HL-60 (cell line): ENCODE data around the gene ZAP70.

Experiments
- DNase-seq, 2 experiments: peaks; one replicate each; pipeline ENCODE4 v3.0.0-alpha.2; 2010 to 2020; ENCODE audit warnings: low read depth in 1 of 2, low spot score in 1 of 2
- H3K27ac ChIP-seq: fragments of 250-450 bp; sonication (Bioruptor Pico); replicated peaks from 2 replicates; pipeline ENCODE4 v1.5.1; 2020; ENCODE audit warnings: mild to moderate bottlenecking, moderate library complexity
- H3K27me3 ChIP-seq: fragments of 250-450 bp; sonication (Bioruptor Pico); 2 replicates; pipeline ENCODE4 v1.5.1; 2021; ENCODE audit warnings: mild to moderate bottlenecking, moderate library complexity; ENCODE audit not compliant: insufficient read depth, poor library complexity, severe bottlenecking
- H3K4me3 ChIP-seq: replicated peaks from 2 replicates; pipeline ENCODE4 v1.5.1; 2011; ENCODE audit warnings: mild to moderate bottlenecking, control low read depth, low read length; ENCODE audit not compliant: insufficient read depth
- CTCF ChIP-seq: IDR thresholded peaks from one replicate; pipeline ENCODE4 v1.5.1; 2011; ENCODE audit warnings: low read length, control low read depth, inconsistent platforms; ENCODE audit not compliant: insufficient read depth
- GABPA ChIP-seq: IDR thresholded peaks from 2 replicates; pipeline ENCODE4 v1.6.1; 2012; ENCODE audit warnings: low read depth
- POLR2AphosphoS5 ChIP-seq: IDR thresholded peaks from 2 replicates; pipeline ENCODE4 v1.6.1; 2012; ENCODE audit warnings: low read depth
- REST ChIP-seq: IDR thresholded peaks from 2 replicates; pipeline ENCODE4 v1.6.1; 2012; ENCODE audit warnings: low read depth; ENCODE audit not compliant: insufficient replicate concordance
- SPI1 ChIP-seq: IDR thresholded peaks from 2 replicates; pipeline ENCODE4 v1.6.1; 2012; ENCODE audit warnings: low read depth, mild to moderate bottlenecking, borderline replicate concordance

Gene ZAP70

GRCh38 chr2:97724946-97725688 lies 11.7 kb downstream of the ZAP70 start:
- Histone ChIP-seq H3K27me3 (no peaks in the 10 kb centered on the region), H3K27ac (no peak overlapping the region), H3K4me3 (no peak overlapping the region)
- no peak for DNase-seq
- TF ChIP-seq CTCF (no peak), GABPA (no peak), SPI1 (no peak), POLR2AphosphoS5 (no peak), REST (no peak)

GRCh38 chr2:97726261-97727064 lies 13.1 kb downstream of the ZAP70 start:
- DNase-seq, result no peak
- TF ChIP-seq CTCF (no peak), REST (no peak), SPI1 (no peak), GABPA (no peak)
- Histone ChIP-seq H3K27ac (no peak overlapping the region), H3K27me3 (no peaks in the 10 kb centered on the region), H3K4me3 (no peak overlapping the region)

- Histone ChIP-seq H3K27me3 (no peaks in the 10 kb centered on the region), H3K27ac (no peak overlapping the region), H3K4me3 (no peak overlapping the region)
- no peak for DNase-seq
- TF ChIP-seq GABPA, result no peak
- no peak for TF ChIP-seq POLR2AphosphoS5
- TF ChIP-seq REST, result no peak
- TF ChIP-seq CTCF, result no peak
- TF ChIP-seq SPI1, result no peak
These were observed 13.9 kb downstream of the ZAP70 start for GRCh38 chr2:97727296-97727695.
